ENCODE measurements around the gene OR5AR1.

DNA sequence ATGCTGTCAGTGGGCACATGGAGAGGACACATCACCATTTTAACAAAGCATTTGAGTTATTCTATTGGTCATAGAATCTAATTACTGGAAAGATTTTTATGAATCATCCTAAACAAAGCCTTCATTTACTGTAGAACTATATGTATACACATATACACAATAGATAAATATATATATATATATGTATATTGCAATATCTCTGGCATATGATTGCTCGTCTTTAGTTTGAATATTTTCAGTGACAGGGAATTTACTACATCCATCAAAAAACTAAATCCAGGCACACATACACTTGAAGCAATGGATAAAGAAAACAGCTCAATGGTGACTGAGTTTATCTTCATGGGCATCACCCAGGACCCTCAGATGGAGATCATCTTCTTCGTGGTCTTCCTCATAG is at the start of gene OR5AR1:
- TF ChIP-seq FOXP2 (optimal IDR thresholded peaks at IDR 0.05; ENCODE audit: control extremely low read depth, extremely low read length, insufficient read depth) = no peak
- TF ChIP-seq EZH2 (IDR thresholded peaks at IDR 0.05) = no peak
